ENCODE results near the gene RAP1GAP2. TPM values are rescaled to one million over a fixed set of nuclear protein-coding genes. Genes with fewer than 3 reads are reported as not detected.

The RAP1GAP2 gene
- polyA plus RNA-seq, 1 of the 3 experiments (the other 2 are of a cell fraction) = 22.0 TPM

- 93% methylated on average over 8 of the region's 11 CpGs for WGBS (ENCODE audit: low lambda C conversion rate)
- H2AFZ ChIP-seq (ENCODE audit: low read depth) = no peak overlapping the region
- peaks cover 5 to 11% of the 10 kb centered on the region in 2 experiments; a peak in 2 of 4 replicates for H3K4me1 ChIP-seq (ENCODE audit: control insufficient read depth in 1 of 2, insufficient read depth in 2 of 2, low read depth in 1 of 2, low read length in 1 of 2)
- H3K9me2 ChIP-seq = no peaks in the 10 kb centered on the region
- H3K4me3 ChIP-seq (ENCODE audit: low read depth in 2 of 2, low read length in 1 of 2) = no peak overlapping the region
- no peaks in the 10 kb centered on the region for H4K20me1 ChIP-seq (ENCODE audit: insufficient read depth)
- ChIA-PET POLR2A (no interaction called here), CTCF (interaction anchor here (1.0 kb wide), 1 partner anchor 85 kb away, joined by 3 read pairs; no protein-coding TSS in a partner anchor)
- H3F3A ChIP-seq (replicated peaks; ENCODE audit: insufficient read depth) = peaks cover 19% of the 10 kb centered on the region
- no peak for DNase-seq
- H3K9me3 ChIP-seq = no peaks in the 10 kb centered on the region
- H3K79me2 ChIP-seq (ENCODE audit: insufficient read depth) = no peaks in the 10 kb centered on the region; the same call in 1 of the 2 replicates
- H3K4me2 ChIP-seq = no peak overlapping the region
- no peaks in the 10 kb centered on the region for H3K27me3 ChIP-seq (ENCODE audit: insufficient read depth)
- H3K27ac ChIP-seq (ENCODE audit: low read depth in 2 of 2, low read length in 1 of 2) = peak overlapping the region in 1 of 2 experiments; percentile 77; a peak in 2 of 4 replicates
- TF ChIP-seq POLR2AphosphoS5 (IDR thresholded peaks at IDR 0.05; ENCODE audit: low read depth, low read length) (no peak), EP300 (IDR thresholded peaks at IDR 0.05; ENCODE audit: borderline replicate concordance in 1 of 2, low read depth in 1 of 2, low read length in 1 of 2) (no peak), REST (IDR thresholded peaks at IDR 0.05; ENCODE audit: low read depth, low read length) (no peak), MAX (IDR thresholded peaks at IDR 0.05; ENCODE audit: low read depth) (no peak), NRF1 (IDR thresholded peaks at IDR 0.05; ENCODE audit: low read depth, low read length) (no peak), JUND (IDR thresholded peaks at IDR 0.05) (no peak), USF1 (IDR thresholded peaks at IDR 0.05; ENCODE audit: borderline replicate concordance, low read depth) (no peak), SIN3A (IDR thresholded peaks at IDR 0.05; ENCODE audit: borderline replicate concordance, low read depth, low read length) (no peak), EZH2phosphoT487 (IDR thresholded peaks at IDR 0.05; ENCODE audit: borderline replicate concordance, low read depth) (no peak), RXRA (IDR thresholded peaks at IDR 0.05; ENCODE audit: borderline replicate concordance, low read depth) (no peak), RFX5 (IDR thresholded peaks at IDR 0.05; ENCODE audit: low read length) (no peak), MEF2A (IDR thresholded peaks at IDR 0.05; ENCODE audit: borderline replicate concordance, low read depth) (no peak), RAD21 (IDR thresholded peaks at IDR 0.05; ENCODE audit: low read length) (no peak), NFIC (IDR thresholded peaks at IDR 0.05; ENCODE audit: borderline replicate concordance) (no peak), IRF3 (IDR thresholded peaks at IDR 0.05; ENCODE audit: low read depth, low read length) (no peak), PBX3 (IDR thresholded peaks at IDR 0.05) (no peak)
- no peak overlapping the region for H3K9ac ChIP-seq
- peaks cover 0 to 15% of the 10 kb centered on the region in 2 experiments for H3K36me3 ChIP-seq (replicated peaks in 1 of 2; ENCODE audit: control insufficient read depth in 1 of 2, insufficient read depth in 2 of 2, low read length in 1 of 2)
Observed at GRCh38 chr17:2996810-2997670, 200.8 kb downstream of the RAP1GAP2 start.

Data from SK-N-SH (cell line).